IPS DF 6.9 (cell line): ENCODE measurements around the gene COQ8A.
"Not testable (repeated sequence)": the region's sequence is repeated elsewhere in the genome, so short reads cannot be mapped to it uniquely, and the experiment has no call there.

Experiments
- DNase-seq: peaks from one replicate; pipeline ENCODE4 v3.0.0-alpha.2; 2013; ENCODE audit warnings: low read depth, low spot score
- H3K27ac ChIP-seq: one replicate; pipeline ENCODE4 v1.5.1; 2013; ENCODE audit warnings: low read length, control low read depth
- H3K27me3 ChIP-seq: 2 replicates; pipeline ENCODE4 v1.6.1; 2013; ENCODE audit warnings: mild to moderate bottlenecking, low read length; ENCODE audit not compliant: control insufficient read depth, insufficient read depth
- H3K36me3 ChIP-seq: 2 replicates; pipeline ENCODE4 v1.6.1; 2013; ENCODE audit warnings: low read length; ENCODE audit not compliant: control insufficient read depth, insufficient read depth
- H3K4me1 ChIP-seq: 2 replicates; pipeline ENCODE4 v1.6.1; 2013; ENCODE audit warnings: low read length; ENCODE audit not compliant: control insufficient read depth, insufficient read depth
- H3K4me3 ChIP-seq: 2 replicates; pipeline ENCODE4 v1.5.1; 2013; ENCODE audit warnings: mild to moderate bottlenecking, low read length
- H3K9me3 ChIP-seq: 2 replicates; pipeline ENCODE4 v1.6.1; 2013; ENCODE audit warnings: low read length, inconsistent platforms; ENCODE audit not compliant: control insufficient read depth, insufficient read depth
- WGBS: extraction: QIAGEN DNeasy Blood & Tissue Kit; methylation state at CpG from one replicate; pipeline ENCODE4 v1.1.7; 2013; ENCODE audit warnings: mixed read lengths, missing lambda C conversion rate; ENCODE audit not compliant: insufficient read length, insufficient coverage; 5-methylcytosine and 5-hydroxymethylcytosine counted together

The COQ8A gene

DNA sequence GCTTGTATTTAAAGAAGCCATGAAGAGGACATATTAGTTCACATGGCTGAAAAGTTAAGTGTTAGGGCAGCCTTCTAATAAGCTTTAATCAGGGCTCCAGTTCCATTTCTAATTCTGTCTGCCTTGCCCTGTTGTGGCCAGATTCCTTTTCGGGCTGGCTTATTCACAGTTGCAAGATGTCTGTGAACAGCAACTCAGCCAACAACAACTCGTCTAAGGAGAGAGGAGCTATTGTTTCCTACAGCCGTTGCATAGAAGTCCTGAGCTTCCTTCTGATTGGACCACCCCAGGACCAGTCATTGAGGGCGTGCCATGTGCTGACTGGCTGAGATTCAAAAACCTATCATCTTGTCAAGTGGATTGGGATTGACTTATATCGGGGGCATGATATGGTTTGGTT is 18.6 kb upstream of the COQ8A start:
- DNase-seq = no peak
- Histone ChIP-seq H3K4me1 (no peaks in the 10 kb centered on the region), H3K9me3 (no peaks in the 10 kb centered on the region), H3K27ac (no peak overlapping the region), H3K27me3 (no peaks in the 10 kb centered on the region), H3K4me3 (no peak overlapping the region), H3K36me3 (no peaks in the 10 kb centered on the region)
- WGBS = no CpG with 5 or more reads among the region's 5 CpGs

DNA sequence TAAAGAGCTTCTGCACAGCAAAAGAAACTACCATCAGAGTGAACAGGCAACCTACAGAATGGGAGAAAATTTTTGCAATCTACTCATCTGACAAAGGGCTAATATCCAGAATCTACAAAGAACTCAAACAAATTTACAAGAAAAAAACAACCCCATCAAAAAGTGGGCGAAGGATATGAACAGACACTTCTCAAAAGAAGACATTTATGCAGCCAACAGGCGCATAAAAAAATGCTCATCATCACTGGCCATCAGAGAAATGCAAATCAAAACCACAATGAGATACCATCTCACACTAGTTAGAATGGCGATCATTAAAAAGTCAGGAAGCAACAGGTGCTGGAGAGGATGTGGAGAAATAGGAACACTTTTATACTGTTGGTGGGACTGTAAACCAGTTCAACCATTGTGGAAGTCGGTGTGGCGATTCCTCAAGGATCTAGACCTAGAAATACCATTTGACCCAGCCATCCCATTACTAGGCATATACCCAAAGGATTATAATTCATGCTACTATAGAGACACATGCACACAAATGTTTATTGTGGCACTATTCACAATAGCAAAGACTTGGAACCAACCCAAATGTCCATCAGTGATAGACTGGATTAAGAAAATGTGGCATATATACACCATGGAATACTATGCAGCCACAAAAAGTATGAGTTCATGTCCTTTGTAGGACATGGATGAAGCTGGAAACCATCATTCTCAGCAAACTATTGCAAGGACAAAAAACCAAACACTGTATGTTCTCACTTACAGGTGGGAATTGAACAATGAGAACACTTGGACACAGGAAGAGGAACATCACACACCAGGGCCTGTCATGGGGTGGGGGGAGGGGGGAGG is 10.6 kb upstream of the COQ8A start:
- not testable (repeated sequence) for H3K4me1 ChIP-seq, H3K36me3 ChIP-seq, H3K9me3 ChIP-seq, H3K27ac ChIP-seq, H3K27me3 ChIP-seq, H3K4me3 ChIP-seq, DNase-seq
- WGBS = no CpG with 5 or more reads among the region's 5 CpGs

DNA sequence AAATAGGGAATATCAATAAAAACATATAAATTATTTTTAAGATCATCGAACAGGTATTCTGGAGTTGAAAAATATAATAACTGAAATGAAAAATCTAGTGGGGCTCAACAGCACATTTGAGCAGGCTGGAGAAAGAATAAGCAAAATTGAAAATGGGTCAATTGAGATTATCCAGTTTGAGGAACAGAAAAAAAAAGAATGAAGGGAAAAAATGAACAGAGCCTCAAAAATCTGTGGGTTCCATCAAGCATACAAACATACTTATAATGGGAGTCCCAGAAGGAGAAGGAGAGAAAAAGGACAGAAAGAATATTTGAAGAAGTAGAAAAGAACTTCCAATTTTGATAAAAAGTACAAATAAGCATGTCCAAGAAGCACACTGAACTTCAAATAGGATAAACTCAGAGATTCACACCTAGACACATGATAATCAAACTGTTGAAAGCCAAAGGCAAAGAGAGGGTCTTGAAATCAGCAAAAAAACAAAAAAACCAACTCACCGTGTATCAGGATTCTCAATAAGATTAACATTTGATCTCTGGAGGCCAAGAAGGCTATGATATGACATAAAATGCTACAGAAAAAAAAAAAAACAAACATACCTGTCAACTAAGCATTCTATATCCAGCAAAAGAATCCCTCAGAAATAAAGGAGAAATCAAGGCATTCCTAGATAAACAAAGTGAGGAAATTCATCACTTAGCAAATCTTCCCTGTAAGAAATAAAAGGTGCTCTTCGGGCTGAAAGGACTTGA is 5.4 kb upstream of the COQ8A start:
- WGBS = no CpG with 5 or more reads among the region's 3 CpGs
- no peak overlapping the region for H3K27ac ChIP-seq
- no peaks in the 10 kb centered on the region for H3K36me3 ChIP-seq
- H3K4me1 ChIP-seq = no peaks in the 10 kb centered on the region
- H3K9me3 ChIP-seq = no peaks in the 10 kb centered on the region
- DNase-seq = no peak
- no peaks in the 10 kb centered on the region; the same call in 1 of the 2 replicates for H3K27me3 ChIP-seq
- H3K4me3 ChIP-seq = no peak overlapping the region

DNA sequence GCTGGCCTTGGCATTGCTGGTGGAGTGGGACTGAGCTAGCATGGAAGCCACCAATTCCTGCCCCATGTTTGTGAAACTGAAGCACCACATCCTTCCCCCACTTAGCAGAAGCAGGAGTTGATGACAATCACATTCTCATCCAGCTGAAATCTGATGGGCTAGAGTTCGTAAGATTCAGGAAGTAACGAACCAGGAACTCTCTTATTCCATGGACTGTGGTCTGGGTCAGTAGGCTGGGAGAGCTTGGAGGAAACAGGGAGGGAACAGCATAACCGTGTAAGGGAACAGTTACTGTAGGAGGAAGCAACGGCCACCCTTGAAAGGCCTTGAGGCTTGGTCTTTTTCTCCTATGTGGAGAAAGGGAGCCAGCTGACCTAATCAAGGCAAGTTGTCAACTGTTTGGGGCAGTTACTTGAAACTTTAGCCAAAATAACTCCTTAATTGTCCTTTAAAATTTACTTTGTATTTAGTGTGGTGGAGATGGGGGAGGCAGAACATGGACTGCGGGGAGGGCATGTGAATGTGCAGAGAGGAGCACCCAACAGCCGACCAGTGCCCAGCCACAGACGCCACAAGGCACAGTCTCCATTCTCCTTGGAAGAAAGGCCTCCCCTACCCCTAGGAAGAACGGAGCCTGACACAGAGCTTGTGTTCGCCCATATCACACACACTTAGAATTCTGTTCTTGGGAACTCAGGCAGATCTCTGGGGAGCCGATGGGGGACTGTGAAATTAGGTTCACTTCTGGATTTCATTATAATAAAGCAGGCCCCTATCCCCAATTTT is 2.0 kb upstream of the COQ8A start:
- no peak for DNase-seq
- no peak overlapping the region for H3K4me3 ChIP-seq
- no CpG with 5 or more reads among the region's 10 CpGs for WGBS

DNA sequence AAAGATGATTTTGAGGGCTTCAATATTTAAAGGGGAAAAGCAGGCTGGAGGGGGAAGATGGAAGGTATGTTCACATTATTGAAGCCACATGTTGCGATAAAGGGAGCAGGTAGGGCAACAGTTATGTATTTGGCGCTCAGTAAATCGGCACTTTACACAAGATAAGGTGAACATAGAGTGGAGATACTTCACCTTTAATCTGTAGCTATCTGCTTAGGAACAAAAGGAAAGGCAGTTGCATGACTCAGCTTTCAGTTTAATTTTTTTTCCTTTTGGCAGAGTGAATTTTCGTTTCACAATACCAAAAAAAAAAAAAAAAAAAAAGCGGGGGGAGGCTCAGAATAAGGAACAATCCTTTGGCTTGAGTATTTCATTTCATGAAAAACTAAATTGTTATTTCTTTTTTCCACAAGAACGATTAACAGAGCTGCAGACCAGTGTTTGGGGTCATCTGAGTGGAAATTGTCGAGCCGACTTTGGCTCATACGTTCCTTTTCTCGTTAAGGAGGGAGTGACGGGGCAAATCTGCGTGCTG is 1.1 kb upstream of the COQ8A start:
- no peak overlapping the region for H3K27ac ChIP-seq
- H3K9me3 ChIP-seq = no peaks in the 10 kb centered on the region
- H3K36me3 ChIP-seq = no peaks in the 10 kb centered on the region
- peaks cover 9% of the 10 kb centered on the region for H3K4me1 ChIP-seq
- DNase-seq = no peak
- WGBS = no CpG with 5 or more reads among the region's 12 CpGs
- H3K4me3 ChIP-seq = peak overlapping the region; percentile 36; the same call in 1 of the 2 replicates
- no peaks in the 10 kb centered on the region; the same call in 1 of the 2 replicates for H3K27me3 ChIP-seq

More for the DNA sequence above, 2.0 kb upstream of the COQ8A start:
- Histone ChIP-seq H3K4me1 (peaks cover 6% of the 10 kb centered on the region), H3K27me3 (no peaks in the 10 kb centered on the region; the same call in 1 of the 2 replicates), H3K27ac (no peak overlapping the region), H3K9me3 (no peaks in the 10 kb centered on the region), H3K36me3 (no peaks in the 10 kb centered on the region)

DNA sequence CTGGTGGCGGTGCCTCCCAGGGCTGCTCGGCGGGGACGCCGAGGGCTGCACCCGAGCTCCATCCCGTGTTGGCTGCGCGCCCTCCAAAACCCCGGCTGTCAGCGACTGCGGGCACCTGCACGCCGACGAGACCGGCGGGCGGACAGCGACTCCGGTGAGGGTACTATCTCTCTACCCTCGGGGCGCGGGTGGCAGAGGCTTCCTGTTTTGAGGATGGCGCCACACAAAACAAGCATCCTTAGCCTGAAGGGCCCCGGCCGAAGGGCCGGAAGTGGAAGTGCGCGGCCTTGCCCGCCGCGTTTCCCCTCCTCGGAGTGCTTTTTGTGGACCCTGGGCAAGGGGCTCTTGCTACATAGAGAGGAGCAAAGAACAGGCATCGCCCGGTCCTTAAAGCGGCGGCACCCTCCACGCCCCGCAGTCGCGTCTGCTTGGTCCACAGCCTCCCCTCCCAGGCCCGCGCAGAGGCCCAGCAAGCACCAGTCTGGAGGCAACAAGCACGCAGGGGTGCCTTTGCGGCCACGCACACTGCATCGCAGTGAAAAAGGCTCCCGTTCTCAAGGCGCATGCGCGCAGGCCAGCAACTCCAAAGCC is 561 bp upstream of the COQ8A start:
- H3K36me3 ChIP-seq = no peaks in the 10 kb centered on the region
- H3K4me3 ChIP-seq = peak overlapping the region; percentile 36; the same call in 1 of the 2 replicates

DNA sequence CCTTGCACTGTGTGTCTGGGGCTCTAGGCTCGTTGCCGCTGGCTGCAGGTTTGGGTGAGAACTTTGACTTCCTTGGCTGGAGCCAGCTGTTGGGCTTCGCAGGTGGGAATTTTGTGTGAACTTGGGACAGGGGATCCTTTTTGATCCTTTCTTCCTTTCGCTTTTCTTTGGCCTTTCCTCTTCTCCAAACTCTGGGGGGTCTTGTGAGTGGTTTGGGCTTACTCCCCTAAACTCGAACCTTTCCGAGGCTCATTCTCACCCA is 643 bp downstream of the COQ8A start:
- WGBS = no CpG with 5 or more reads among the region's 6 CpGs
- no peak overlapping the region for H3K27ac ChIP-seq

More for the DNA sequence above, 561 bp upstream of the COQ8A start:
- no CpG with 5 or more reads among the region's 51 CpGs for WGBS
- peaks cover 10% of the 10 kb centered on the region for H3K4me1 ChIP-seq
- no peaks in the 10 kb centered on the region for H3K9me3 ChIP-seq
- no peaks in the 10 kb centered on the region; the same call in 1 of the 2 replicates for H3K27me3 ChIP-seq
- no peak overlapping the region for H3K27ac ChIP-seq
- DNase-seq = peak; percentile 16

DNA sequence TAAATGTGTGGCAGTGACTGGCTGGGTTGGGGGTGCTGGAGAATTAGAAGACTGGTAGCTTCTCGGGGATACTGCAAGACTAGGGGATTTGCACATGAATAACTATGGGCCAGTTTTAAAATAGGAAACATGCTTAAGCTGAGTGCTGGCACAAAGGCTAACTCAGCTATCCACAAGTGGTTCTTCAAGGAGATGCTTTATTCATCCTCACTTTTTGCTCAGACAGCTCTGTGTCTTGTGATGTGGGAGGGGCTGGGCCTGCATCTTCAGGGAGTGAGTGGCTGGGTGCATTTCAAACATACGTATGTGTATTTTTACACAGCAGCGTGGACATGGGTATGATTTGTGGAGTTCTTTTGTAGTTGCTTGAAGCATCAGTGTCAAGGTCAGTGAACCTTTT is 2.3 kb downstream of the COQ8A start:
- WGBS = no CpG with 5 or more reads among the region's 3 CpGs
- Histone ChIP-seq H3K27me3 (no peaks in the 10 kb centered on the region; the same call in 1 of the 2 replicates), H3K4me3 (no peak overlapping the region), H3K36me3 (no peaks in the 10 kb centered on the region), H3K27ac (no peak overlapping the region), H3K9me3 (no peaks in the 10 kb centered on the region), H3K4me1 (peaks cover 10% of the 10 kb centered on the region)
- DNase-seq = no peak

More for the DNA sequence above, 643 bp downstream of the COQ8A start:
- Histone ChIP-seq H3K4me1 (peaks cover 10% of the 10 kb centered on the region), H3K4me3 (peak overlapping the region; percentile 55; the same call in 1 of the 2 replicates), H3K36me3 (no peaks in the 10 kb centered on the region), H3K27me3 (no peaks in the 10 kb centered on the region; the same call in 1 of the 2 replicates), H3K9me3 (no peaks in the 10 kb centered on the region)
- DNase-seq = no peak

DNA sequence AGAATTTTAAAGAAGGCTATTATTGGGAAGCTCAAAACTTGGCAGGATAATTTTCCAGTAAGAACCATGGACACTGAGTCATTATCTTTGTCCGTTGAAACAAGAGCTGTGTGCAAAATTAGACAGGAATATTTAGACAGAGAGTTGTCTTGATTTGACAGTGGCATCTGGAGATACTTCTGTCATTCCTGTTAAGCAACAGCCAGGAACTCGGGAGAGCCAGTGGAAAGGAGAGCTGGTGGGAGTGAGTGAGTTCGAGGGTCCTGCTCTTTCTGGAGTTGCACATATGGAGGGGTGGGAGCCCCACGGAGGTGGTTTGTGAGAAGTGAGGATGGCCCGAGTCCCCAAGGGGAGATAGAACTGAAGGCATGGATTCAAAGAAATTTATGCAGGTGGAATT is 3.1 kb downstream of the COQ8A start:
- Histone ChIP-seq H3K27me3 (no peaks in the 10 kb centered on the region; the same call in 1 of the 2 replicates), H3K36me3 (no peaks in the 10 kb centered on the region), H3K4me1 (peaks cover 10% of the 10 kb centered on the region), H3K27ac (no peak overlapping the region), H3K4me3 (no peak overlapping the region), H3K9me3 (no peaks in the 10 kb centered on the region)
- no CpG with 5 or more reads among the region's 5 CpGs for WGBS
- DNase-seq = no peak

DNA sequence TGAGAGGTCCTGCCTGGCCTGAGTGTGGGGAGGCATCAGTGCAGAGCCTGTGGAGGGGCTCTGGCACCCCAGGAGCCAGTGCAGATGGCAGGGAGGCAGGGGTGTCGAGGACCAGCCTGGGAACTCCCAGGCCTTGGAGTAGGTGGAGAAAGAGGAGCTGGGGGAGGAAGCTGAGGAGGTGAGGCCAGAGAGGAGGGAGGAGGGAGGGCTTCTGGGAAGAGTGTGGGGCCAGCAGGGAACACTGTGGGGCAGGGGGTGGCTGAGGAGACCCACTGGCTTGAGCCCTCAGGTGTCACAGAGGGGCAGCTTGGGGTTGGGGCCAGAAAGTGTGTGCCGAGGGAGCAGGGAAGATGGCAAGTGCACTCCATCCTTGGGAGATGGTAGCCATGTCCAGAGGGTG is 3.8 kb downstream of the COQ8A start:
- no peak overlapping the region for H3K27ac ChIP-seq
- H3K4me1 ChIP-seq = peaks cover 10% of the 10 kb centered on the region
- no CpG with 5 or more reads among the region's 2 CpGs for WGBS
- no peak overlapping the region for H3K4me3 ChIP-seq
- H3K27me3 ChIP-seq = no peaks in the 10 kb centered on the region
- no peaks in the 10 kb centered on the region for H3K9me3 ChIP-seq
- DNase-seq = no peak
- H3K36me3 ChIP-seq = no peaks in the 10 kb centered on the region
